H1 (cell line): Measurements from ENCODE around the gene ZMIZ1. TPM values are rescaled to one million over a fixed set of nuclear protein-coding genes. Genes with fewer than 3 reads are reported as not detected.

Source experiments
- ATF3 ChIP-seq: IDR thresholded peaks from 2 replicates; pipeline ENCODE4 v1.6.1; 2011; ENCODE audit warnings: low read depth, mild to moderate bottlenecking, low read length; ENCODE audit not compliant: insufficient read depth
- CHD2 ChIP-seq: IDR thresholded peaks from 2 replicates; pipeline ENCODE4 v1.6.1; 2012; ENCODE audit warnings: low read length, improper control_type of control experiment
- CHD7 ChIP-seq: fragments of 300-600 bp; sonication (generic); IDR thresholded peaks from 2 replicates; pipeline ENCODE4 v1.7.1; 2012; ENCODE audit warnings: low read length, moderate library complexity, mild to moderate bottlenecking, inconsistent platforms; ENCODE audit not compliant: insufficient replicate concordance
- KDM4A ChIP-seq: IDR thresholded peaks from one replicate; pipeline ENCODE4 v1.7.1; 2012; ENCODE audit warnings: low read depth, mild to moderate bottlenecking, moderate library complexity, low read length, inconsistent platforms; ENCODE audit not compliant: severe bottlenecking
- NANOG ChIP-seq: IDR thresholded peaks from 2 replicates; pipeline ENCODE4 v1.6.1; 2011; ENCODE audit warnings: low read length, low read depth, mild to moderate bottlenecking, inconsistent platforms; ENCODE audit not compliant: insufficient read depth, poor library complexity, severe bottlenecking
- RNF2 ChIP-seq: fragments of 200-900, 300-1000 bp; sonication (generic); IDR thresholded peaks from 2 replicates; pipeline ENCODE4 v1.7.1; 2016; ENCODE audit warnings: borderline replicate concordance, low read depth, mild to moderate bottlenecking, antibody characterized with exemption, low read length; ENCODE audit not compliant: poor library complexity, severe bottlenecking; ENCODE audit errors: missing control alignments
- polyA plus RNA-seq, 7 experiments: library from polyadenylated mRNA; depleted of rRNA in 3 of 7; stranded (reverse) in 5 of 7; unstranded in 2 of 7; fragments of >200 nt in 5 of 7; fragments of 200-250 nt in 2 of 7; gene quantifications; 1 replicate in 5 of 7; 2 replicates in 1 of 7; 4 replicates in 1 of 7; pipeline versions ENCODE4 v1.2.1 to v1.2.3, GENCODE V29; 2011 to 2013; ENCODE audit warnings: missing spikeins in 2 of 7, mixed read lengths in 2 of 7
- total RNA-seq: library from RNA; stranded (reverse); fragmentation: NEBNext Ultra II Directional; extraction: Animal tissue kit (Norgen Biotek cat#: 25700); gene quantifications from 2 replicates; pipeline ENCODE4 v1.2.1, GENCODE V29; 2021

The ZMIZ1 gene
- total and polyA plus RNA-seq, 2 of the 8 experiments (the other 6 are each of a cell fraction or from before 2014, with no cell fraction given): 8.1 to 28.0 TPM

- TF ChIP-seq CHD7: no peak
- TF ChIP-seq KDM4A: no peak
- TF ChIP-seq NANOG: no peak
- no peak for TF ChIP-seq ATF3
- no peak for TF ChIP-seq CHD2
- no peak for TF ChIP-seq RNF2
Observed at GRCh38 chr10:79295563-79295962, 226.8 kb downstream of the ZMIZ1 start (continued).
